IMR-90 (cell line): ENCODE results near the gene SMARCD2. TPM values are rescaled to one million over a fixed set of nuclear protein-coding genes. Genes with fewer than 3 reads are reported as not detected.
A peak's percentile ranks its signal among the peaks of the same experiment; 100 is the strongest.
"Not testable (repeated sequence)": the region's sequence is repeated elsewhere in the genome, so short reads cannot be mapped to it uniquely, and the experiment has no call there.

Experiments used
- ATAC-seq: fragments of 200-7000 bp; cut with Tn5 transposase; 2 replicates; pipeline ENCODE4 v1.9.1; 2020; ENCODE audit warnings: low read depth, mild to moderate bottlenecking, moderate library complexity
- BruUV-seq: library from RNA; stranded (reverse); fragments of 400-500 nt; replicated peaks from 2 replicates; lab custom pipeline; 2021; lab: Mats Ljungman, UMichigan
- CTCF ChIA-PET: fragments of 300-600 bp; formaldehyde crosslinking; extraction: SDS; loops from one replicate; lab custom pipeline; 2021; ENCODE audit warnings: antibody characterized with exemption; lab: Yijun Ruan, JAX
- POLR2A ChIA-PET: fragments of 300-600 bp; sonication (Branson Sonifier 250); formaldehyde crosslinking; loops from one replicate; lab custom pipeline; 2022; ENCODE audit warnings: antibody characterized with exemption; ENCODE audit not compliant: unreplicated experiment; lab: Charles Lee
- DNase-seq: peaks from one replicate; pipeline ENCODE4 v3.0.0; 2013
- H2AFZ ChIP-seq: replicated peaks from 2 replicates; pipeline ENCODE3; 2013; ENCODE audit warnings: low read length, mild to moderate bottlenecking; ENCODE audit not compliant: poor library complexity
- H2AK5ac ChIP-seq: 2 replicates; pipeline ENCODE4 v1.6.1; 2013; ENCODE audit warnings: low read depth, low read length, inconsistent platforms
- H2AK9ac ChIP-seq: replicated peaks from 2 replicates; pipeline ENCODE3; 2013; ENCODE audit warnings: mild to moderate bottlenecking, low read depth, low read length, moderate library complexity; ENCODE audit not compliant: poor library complexity
- H2BK120ac ChIP-seq: 2 replicates; pipeline ENCODE4 v1.6.1; 2013; ENCODE audit warnings: low read depth, low read length, inconsistent platforms
- H2BK15ac ChIP-seq: 3 replicates; pipeline ENCODE4 v1.6.1; 2013; ENCODE audit warnings: low read depth, low read length, inconsistent platforms
- H2BK20ac ChIP-seq: 2 replicates; pipeline ENCODE4 v1.6.1; 2013; ENCODE audit warnings: low read depth, mild to moderate bottlenecking, inconsistent platforms, low read length, moderate library complexity
- H2BK5ac ChIP-seq: 2 replicates; pipeline ENCODE4 v1.6.1; 2013; ENCODE audit warnings: mild to moderate bottlenecking, low read depth, low read length, inconsistent platforms; ENCODE audit not compliant: poor library complexity, severe bottlenecking
- H3K14ac ChIP-seq: replicated peaks from 2 replicates; pipeline ENCODE4 v1.6.1; 2013; ENCODE audit warnings: low read depth, low read length, inconsistent platforms
- H3K18ac ChIP-seq: 2 replicates; pipeline ENCODE4 v1.6.1; 2013; ENCODE audit warnings: low read depth, low read length, control low read depth
- H3K23ac ChIP-seq: 2 replicates; pipeline ENCODE4 v1.6.1; 2013; ENCODE audit warnings: low read depth, low read length, inconsistent platforms
- H3K27ac ChIP-seq: 2 replicates; pipeline ENCODE4 v1.5.1; 2013; ENCODE audit warnings: mild to moderate bottlenecking, control low read depth, low read length; ENCODE audit not compliant: insufficient read depth
- H3K27me3 ChIP-seq: 2 replicates; pipeline ENCODE4 v1.6.1; 2013; ENCODE audit warnings: low read length; ENCODE audit not compliant: control insufficient read depth, insufficient read depth
- H3K36me3 ChIP-seq: 2 replicates; pipeline ENCODE4 v1.6.1; 2013; ENCODE audit warnings: low read length, mixed read lengths; ENCODE audit not compliant: control insufficient read depth, insufficient read depth
- H3K4ac ChIP-seq: 2 replicates; pipeline ENCODE4 v1.6.1; 2013; ENCODE audit warnings: low read depth, low read length, inconsistent platforms
- H3K4me1 ChIP-seq: 2 replicates; pipeline ENCODE4 v1.6.1; 2013; ENCODE audit warnings: low read length, mixed read lengths; ENCODE audit not compliant: control insufficient read depth, insufficient read depth
- H3K4me2 ChIP-seq: 2 replicates; pipeline ENCODE4 v1.6.1; 2013; ENCODE audit warnings: low read depth, mild to moderate bottlenecking, control low read depth, low read length, moderate library complexity
- H3K4me3 ChIP-seq: 2 replicates; pipeline ENCODE4 v1.5.1; 2013; ENCODE audit warnings: low read depth, mild to moderate bottlenecking, control low read depth, low read length, moderate library complexity; ENCODE audit not compliant: insufficient read depth
- H3K56ac ChIP-seq: 2 replicates; pipeline ENCODE4 v1.6.1; 2013; ENCODE audit warnings: low read length, inconsistent platforms; ENCODE audit not compliant: insufficient read depth; ENCODE audit errors: extremely low read depth
- H3K79me1 ChIP-seq, 2 experiments: 2 replicates each; pipeline ENCODE4 v1.6.1; 2013; ENCODE audit warnings: low read length in 2 of 2, inconsistent platforms in 1 of 2, low read depth in 1 of 2
- H3K9ac ChIP-seq: 2 replicates; pipeline ENCODE4 v1.6.1; 2013; ENCODE audit warnings: low read depth, low read length, control low read depth
- H3K9me1 ChIP-seq: 2 replicates; pipeline ENCODE4 v1.6.1; 2013; ENCODE audit warnings: low read length, inconsistent platforms; ENCODE audit not compliant: insufficient read depth
- H3K9me3 ChIP-seq: 2 replicates; pipeline ENCODE4 v1.6.1; 2013; ENCODE audit warnings: low read length; ENCODE audit not compliant: control insufficient read depth, insufficient read depth
- H4K20me1 ChIP-seq: 2 replicates; pipeline ENCODE4 v1.6.1; 2013; ENCODE audit warnings: low read length, inconsistent platforms; ENCODE audit not compliant: insufficient read depth
- H4K5ac ChIP-seq: 2 replicates; pipeline ENCODE4 v1.6.1; 2013; ENCODE audit warnings: mild to moderate bottlenecking, low read depth, low read length, control low read depth
- H4K8ac ChIP-seq, 2 experiments: 2 replicates each; pipeline ENCODE4 v1.6.1; 2013; ENCODE audit warnings: low read depth in 2 of 2, low read length in 2 of 2, control low read depth in 1 of 2, inconsistent platforms in 1 of 2
- H4K91ac ChIP-seq: 2 replicates; pipeline ENCODE4 v1.6.1; 2013; ENCODE audit warnings: low read depth, low read length, inconsistent platforms; ENCODE audit not compliant: insufficient read depth
- NFE2L2 ChIP-seq: fragments of 150-350 bp; IDR thresholded peaks from 2 replicates; pipeline ENCODE4 v1.6.1; 2016; ENCODE audit warnings: low read depth, mild to moderate bottlenecking, low read length
- SMC3 ChIP-seq: fragments of 150-350 bp; IDR thresholded peaks from 2 replicates; pipeline ENCODE4 v1.6.1; 2016; ENCODE audit warnings: low read depth, mild to moderate bottlenecking, antibody characterized with exemption, low read length, moderate library complexity
- WGBS, 2 experiments: methylation state at CpG; one replicate each; pipeline versions ENCODE4 v1.1.5 to v1.1.7; 2013; ENCODE audit warnings: missing lambda C conversion rate in 2 of 2; ENCODE audit not compliant: insufficient read length in 1 of 2; ENCODE audit errors: extremely low coverage in 2 of 2; 5-methylcytosine and 5-hydroxymethylcytosine counted together
- dilution Hi-C: fragments of 300-500 bp; cut with HindIII; formaldehyde crosslinking; loops from one replicate; pipeline ENCODE4 v1.14.3; 2018; ENCODE audit warnings: low sequenced_read_pairs; ENCODE audit not compliant: unreplicated experiment
- in situ Hi-C: fragments of 300-500 bp; cut with MboI; formaldehyde crosslinking; loops from 3 replicates; pipeline ENCODE4 v1.14.3; 2019; ENCODE audit warnings: low sequenced_read_pairs, inconsistent platforms, mixed read lengths
- intact Hi-C: fragments of 100-400 bp; cut with micrococcal nuclease; formaldehyde crosslinking; loops from 2 replicates; pipeline ENCODE4 v1.10.0; 2022
- polyA plus RNA-seq, 3 experiments: library from polyadenylated mRNA; depleted of rRNA; stranded (reverse); fragments of >200 nt; gene quantifications; 2 replicates each; pipeline ENCODE4 v1.2.3, GENCODE V29; 2012; ENCODE audit warnings: low replicate concordance in 1 of 3
- total RNA-seq: library from RNA; depleted of rRNA; stranded (reverse); fragments of >200 nt; gene quantifications from 2 replicates; pipeline ENCODE4 v1.2.3, GENCODE V29; 2012
- TF ChIP-seq, protein P1 (sequence below): conservative IDR thresholded peaks from 2 replicates; pipeline ENCODE4 v1.5.1; 2012; ENCODE audit warnings: mild to moderate bottlenecking, low read depth, low read length, improper control_type of control experiment

SMARCD2 gene
- total and polyA plus RNA-seq, 2 of the 4 experiments (the other 2 are of a cell fraction): 56.9 to 91.2 TPM

DNA sequence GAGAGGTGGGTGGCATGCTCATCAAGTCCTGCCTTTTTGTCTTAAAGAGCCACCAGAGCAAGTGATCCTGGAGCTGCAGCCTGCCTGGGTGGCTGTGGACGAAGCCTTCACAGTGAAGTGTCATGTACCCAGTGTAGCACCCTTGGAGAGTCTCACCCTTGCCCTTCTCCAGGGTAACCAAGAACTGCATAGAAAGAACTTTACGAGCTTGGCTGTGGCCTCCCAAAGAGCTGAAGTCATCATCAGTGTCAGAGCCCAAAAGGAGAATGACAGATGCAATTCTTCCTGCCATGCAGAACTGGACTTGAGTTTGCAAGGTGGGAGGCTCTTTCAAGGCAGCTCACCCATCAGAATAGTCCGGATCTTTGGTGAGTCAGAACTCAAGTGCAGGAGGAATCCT is 16.8 kb upstream of the SMARCD2 start:
- ChIA-PET POLR2A (interaction anchor here (0.5 kb wide), 1 partner anchor 16 kb away, joined by 6 read pairs; no protein-coding TSS in a partner anchor), CTCF (interaction anchor here (0.6 to 1.5 kb wide), 2 partner anchors 10 to 474 kb away, joined by 3 read pairs; no protein-coding TSS in a partner anchor)
- Histone ChIP-seq H3K4ac (no peak overlapping the region), H4K8ac (no peak overlapping the region), H4K91ac (no peak overlapping the region), H3K36me3 (no peaks in the 10 kb centered on the region), H2AK5ac (no peak overlapping the region), H3K79me1 (no peaks in the 10 kb centered on the region), H2BK20ac (no peak overlapping the region), H4K20me1 (no peaks in the 10 kb centered on the region), H3K18ac (no peak overlapping the region), H2AK9ac (peak overlapping the region; percentile 1), H3K56ac (no peak overlapping the region), H3K9me3 (no peaks in the 10 kb centered on the region), H3K23ac (no peak overlapping the region), H2BK15ac (no peak overlapping the region), H3K4me3 (no peak overlapping the region), H3K9ac (no peak overlapping the region), H3K9me1 (no peaks in the 10 kb centered on the region), H2AFZ (no peak overlapping the region), H3K4me2 (no peak overlapping the region), H4K5ac (no peak overlapping the region), H3K27me3 (peaks cover 33% of the 10 kb centered on the region), H2BK120ac (no peak overlapping the region), H3K4me1 (no peaks in the 10 kb centered on the region), H3K27ac (no peak overlapping the region), H3K14ac (no peak overlapping the region), H2BK5ac (no peak overlapping the region)
- in situ Hi-C loops (no loop called here), dilution Hi-C loops (no loop called here), intact Hi-C loops (no loop called here)
- ATAC-seq: no peak
- WGBS, 2 experiments: no CpG with 5 or more reads among the region's 3 CpGs
- DNase-seq: no peak
- no TSS peak for BruUV-seq
- no peak for TF ChIP-seq SMC3
- no peak for TF ChIP-seq NFE2L2
- TF ChIP-seq, protein P1, sequence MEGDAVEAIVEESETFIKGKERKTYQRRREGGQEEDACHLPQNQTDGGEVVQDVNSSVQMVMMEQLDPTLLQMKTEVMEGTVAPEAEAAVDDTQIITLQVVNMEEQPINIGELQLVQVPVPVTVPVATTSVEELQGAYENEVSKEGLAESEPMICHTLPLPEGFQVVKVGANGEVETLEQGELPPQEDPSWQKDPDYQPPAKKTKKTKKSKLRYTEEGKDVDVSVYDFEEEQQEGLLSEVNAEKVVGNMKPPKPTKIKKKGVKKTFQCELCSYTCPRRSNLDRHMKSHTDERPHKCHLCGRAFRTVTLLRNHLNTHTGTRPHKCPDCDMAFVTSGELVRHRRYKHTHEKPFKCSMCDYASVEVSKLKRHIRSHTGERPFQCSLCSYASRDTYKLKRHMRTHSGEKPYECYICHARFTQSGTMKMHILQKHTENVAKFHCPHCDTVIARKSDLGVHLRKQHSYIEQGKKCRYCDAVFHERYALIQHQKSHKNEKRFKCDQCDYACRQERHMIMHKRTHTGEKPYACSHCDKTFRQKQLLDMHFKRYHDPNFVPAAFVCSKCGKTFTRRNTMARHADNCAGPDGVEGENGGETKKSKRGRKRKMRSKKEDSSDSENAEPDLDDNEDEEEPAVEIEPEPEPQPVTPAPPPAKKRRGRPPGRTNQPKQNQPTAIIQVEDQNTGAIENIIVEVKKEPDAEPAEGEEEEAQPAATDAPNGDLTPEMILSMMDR: no peak

DNA sequence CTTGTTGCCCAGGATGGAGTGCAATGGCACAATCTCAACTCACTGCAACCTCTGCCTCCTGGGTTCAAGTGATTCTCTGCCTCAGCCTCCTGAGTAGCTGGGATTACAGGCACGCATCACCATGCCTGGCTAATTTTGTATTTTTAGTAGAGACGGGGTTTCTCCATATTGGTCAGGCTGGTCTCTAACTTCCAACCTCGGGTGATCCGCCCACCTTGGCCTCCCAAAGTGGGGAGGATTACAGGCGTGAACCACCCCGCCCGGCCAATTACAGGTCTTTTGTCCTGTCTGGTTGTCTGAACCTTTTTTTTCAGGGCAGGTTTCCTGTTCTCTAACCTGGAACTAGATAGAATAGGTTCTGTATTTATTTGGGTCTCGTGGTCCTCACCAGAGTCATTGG is 13.9 kb upstream of the SMARCD2 start:
- H3K56ac ChIP-seq, H4K91ac ChIP-seq, dilution Hi-C loops, H3K9me1 ChIP-seq, H3K79me1 ChIP-seq, H3K4ac ChIP-seq, in situ Hi-C loops, H3K9me3 ChIP-seq, ATAC-seq, H2BK5ac ChIP-seq, H3K4me1 ChIP-seq, H4K5ac ChIP-seq, intact Hi-C loops, H3K18ac ChIP-seq, H2AK5ac ChIP-seq, H3K36me3 ChIP-seq, H2BK15ac ChIP-seq, BruUV-seq, POLR2A ChIA-PET, H4K20me1 ChIP-seq, H3K4me3 ChIP-seq, H3K23ac ChIP-seq, H3K14ac ChIP-seq, H3K27ac ChIP-seq, H2BK20ac ChIP-seq, H2BK120ac ChIP-seq, H3K9ac ChIP-seq, H4K8ac ChIP-seq, H2AFZ ChIP-seq, DNase-seq, H3K4me2 ChIP-seq, H2AK9ac ChIP-seq: not testable (repeated sequence)
- CTCF ChIA-PET: interaction anchor here (0.6 to 0.7 kb wide), 2 partner anchors 33 to 50 kb away, joined by 3 to 6 read pairs; no protein-coding TSS in a partner anchor
- peaks cover 39% of the 10 kb centered on the region for H3K27me3 ChIP-seq
- no CpG with 5 or more reads among the region's 8 CpGs for WGBS, 2 experiments
